Endothelial cell (in vitro differentiated cells): Measurements from ENCODE around the gene PLEKHA3. TPM values are rescaled to one million over a fixed set of nuclear protein-coding genes. Genes with fewer than 3 reads are reported as not detected.
"Not testable (repeated sequence)": the region's sequence is repeated elsewhere in the genome, so short reads cannot be mapped to it uniquely, and the experiment has no call there.

ENCODE experiments used
- DNase-seq: peaks from one replicate; pipeline ENCODE4 v3.0.0; 2021; ENCODE audit warnings: low spot score
- H3K27ac Mint-ChIP-seq: one replicate; pipeline ENCODE4 v1.8.0; 2021; ENCODE audit warnings: mixed read lengths, inconsistent platforms; ENCODE audit not compliant: unreplicated experiment
- H3K27me3 Mint-ChIP-seq: one replicate; pipeline ENCODE4 v1.8.0; 2021; ENCODE audit warnings: mild to moderate bottlenecking, moderate library complexity, mixed read lengths, inconsistent platforms; ENCODE audit not compliant: unreplicated experiment
- H3K36me3 Mint-ChIP-seq: one replicate; pipeline ENCODE4 v1.8.0; 2021; ENCODE audit warnings: mild to moderate bottlenecking, low read depth, mixed read lengths, inconsistent platforms; ENCODE audit not compliant: unreplicated experiment
- H3K4me1 Mint-ChIP-seq: one replicate; pipeline ENCODE4 v1.8.0; 2021; ENCODE audit warnings: mild to moderate bottlenecking, mixed read lengths, inconsistent platforms; ENCODE audit not compliant: unreplicated experiment
- H3K4me3 Mint-ChIP-seq: one replicate; pipeline ENCODE4 v1.8.0; 2021; ENCODE audit warnings: mild to moderate bottlenecking, mixed read lengths, inconsistent platforms; ENCODE audit not compliant: unreplicated experiment
- H3K9me3 Mint-ChIP-seq: one replicate; pipeline ENCODE4 v1.8.0; 2021; ENCODE audit warnings: mixed read lengths, inconsistent platforms; ENCODE audit not compliant: unreplicated experiment
- total RNA-seq: library from RNA; stranded (reverse); fragmentation: NEBNext Ultra II Directional; extraction: Animal tissue kit (Norgen Biotek cat#: 25700); gene quantifications from one replicate; pipeline ENCODE4 v1.2.1, GENCODE V29; 2021; ENCODE audit not compliant: unreplicated experiment
- TF ChIP-seq, protein P1 (sequence below): fragments of 200-600 bp; sonication (generic); IDR thresholded peaks from one replicate; pipeline ENCODE4 v1.5.0; 2021; ENCODE audit warnings: antibody characterized with exemption; ENCODE audit not compliant: unreplicated experiment

PLEKHA3 gene
- total RNA-seq, 1 donor from 2014 or later: 20.4 TPM

DNA sequence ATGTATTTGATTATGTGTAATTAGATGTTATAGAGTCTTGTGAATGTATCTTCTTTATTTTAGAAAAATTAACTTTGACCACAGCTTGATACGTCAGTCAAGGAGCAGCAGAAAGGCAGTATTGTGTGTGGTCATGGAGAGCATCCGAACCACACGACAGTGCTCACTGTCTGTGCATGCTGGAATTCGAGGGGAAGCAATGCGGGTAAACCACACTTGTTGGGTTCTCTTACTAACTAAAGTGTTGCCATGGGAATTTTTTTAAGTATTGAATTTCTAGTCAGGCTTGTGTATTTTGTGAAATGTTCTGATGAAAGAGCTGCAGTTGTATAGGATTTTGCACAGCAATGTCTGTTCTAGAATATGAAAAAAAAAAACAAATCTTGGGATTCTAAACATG is 24.3 kb upstream of the PLEKHA3 start:
- Mint-ChIP-seq H3K27ac (no peak overlapping the region), H3K4me1 (peaks cover 4% of the 10 kb centered on the region), H3K27me3 (peaks cover 6% of the 10 kb centered on the region), H3K4me3 (no peak overlapping the region), H3K9me3 (no peaks in the 10 kb centered on the region), H3K36me3 (peaks cover 4% of the 10 kb centered on the region)
- DNase-seq: no peak
- TF ChIP-seq, protein P1, sequence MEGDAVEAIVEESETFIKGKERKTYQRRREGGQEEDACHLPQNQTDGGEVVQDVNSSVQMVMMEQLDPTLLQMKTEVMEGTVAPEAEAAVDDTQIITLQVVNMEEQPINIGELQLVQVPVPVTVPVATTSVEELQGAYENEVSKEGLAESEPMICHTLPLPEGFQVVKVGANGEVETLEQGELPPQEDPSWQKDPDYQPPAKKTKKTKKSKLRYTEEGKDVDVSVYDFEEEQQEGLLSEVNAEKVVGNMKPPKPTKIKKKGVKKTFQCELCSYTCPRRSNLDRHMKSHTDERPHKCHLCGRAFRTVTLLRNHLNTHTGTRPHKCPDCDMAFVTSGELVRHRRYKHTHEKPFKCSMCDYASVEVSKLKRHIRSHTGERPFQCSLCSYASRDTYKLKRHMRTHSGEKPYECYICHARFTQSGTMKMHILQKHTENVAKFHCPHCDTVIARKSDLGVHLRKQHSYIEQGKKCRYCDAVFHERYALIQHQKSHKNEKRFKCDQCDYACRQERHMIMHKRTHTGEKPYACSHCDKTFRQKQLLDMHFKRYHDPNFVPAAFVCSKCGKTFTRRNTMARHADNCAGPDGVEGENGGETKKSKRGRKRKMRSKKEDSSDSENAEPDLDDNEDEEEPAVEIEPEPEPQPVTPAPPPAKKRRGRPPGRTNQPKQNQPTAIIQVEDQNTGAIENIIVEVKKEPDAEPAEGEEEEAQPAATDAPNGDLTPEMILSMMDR: no peak

DNA sequence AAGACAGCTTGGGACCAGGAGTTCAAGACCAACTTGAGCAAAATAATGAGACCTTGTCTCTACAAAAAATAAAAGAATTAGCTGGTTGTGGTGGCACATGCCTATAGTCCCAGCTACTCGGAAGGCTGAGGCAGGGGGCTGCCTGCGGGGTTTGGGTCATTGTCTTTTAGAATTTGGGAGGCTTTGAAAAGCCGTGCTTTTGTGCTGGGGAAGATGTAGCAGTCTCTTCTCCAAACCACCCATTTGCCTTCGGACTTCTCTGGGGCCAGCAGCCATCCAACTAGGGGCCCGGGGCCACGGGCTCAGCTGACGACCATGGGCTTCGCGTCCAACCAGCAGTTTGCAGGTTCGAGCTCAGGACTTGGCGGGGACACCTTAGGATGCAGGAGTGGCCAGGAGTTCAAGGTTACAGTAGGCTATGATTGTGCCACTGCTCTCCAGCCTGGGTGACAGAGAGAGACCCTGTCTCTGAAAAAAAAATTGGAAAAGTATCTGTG is 22.8 kb upstream of the PLEKHA3 start:
- Mint-ChIP-seq H3K4me1 (no peaks in the 10 kb centered on the region), H3K27me3 (peaks cover 2% of the 10 kb centered on the region), H3K27ac (no peak overlapping the region), H3K9me3 (no peaks in the 10 kb centered on the region), H3K36me3 (peaks cover 4% of the 10 kb centered on the region), H3K4me3 (no peak overlapping the region)
- no peak for DNase-seq
- TF ChIP-seq, protein P1: no peak

DNA sequence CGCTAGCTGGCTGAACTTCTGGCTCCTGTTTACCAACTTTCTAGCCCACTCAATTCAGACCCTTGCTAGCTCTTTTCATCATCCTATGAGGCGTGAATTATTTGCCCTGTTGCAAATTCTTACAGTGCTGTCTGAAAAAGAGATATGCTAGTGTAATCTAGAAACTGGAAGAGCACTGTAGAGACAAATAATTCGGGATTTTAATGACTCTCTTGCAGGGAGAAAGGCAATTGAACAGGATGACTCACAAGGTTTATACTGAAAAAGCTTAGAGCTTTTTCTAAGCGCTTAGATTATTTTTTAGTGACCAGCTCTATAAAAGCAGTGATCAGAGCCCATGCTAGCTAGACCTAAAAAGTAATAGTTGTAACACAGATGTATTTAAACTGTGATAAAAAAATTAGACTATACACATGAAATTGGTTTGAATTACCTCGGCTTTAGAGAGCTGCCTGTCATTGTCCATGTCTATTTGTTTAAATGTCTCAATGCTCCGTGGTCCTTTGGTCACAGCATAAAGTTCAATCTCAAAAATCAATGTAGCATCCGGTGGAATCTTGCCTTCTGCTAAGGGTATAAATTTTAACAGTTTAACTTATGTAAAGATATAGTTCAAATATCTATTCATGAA is 10.9 kb upstream of the PLEKHA3 start:
- Mint-ChIP-seq H3K27ac (no peak overlapping the region), H3K9me3 (no peaks in the 10 kb centered on the region), H3K4me3 (no peak overlapping the region), H3K27me3 (no peaks in the 10 kb centered on the region), H3K4me1 (no peaks in the 10 kb centered on the region), H3K36me3 (no peaks in the 10 kb centered on the region)
- no peak for DNase-seq
- TF ChIP-seq, protein P1: no peak

DNA sequence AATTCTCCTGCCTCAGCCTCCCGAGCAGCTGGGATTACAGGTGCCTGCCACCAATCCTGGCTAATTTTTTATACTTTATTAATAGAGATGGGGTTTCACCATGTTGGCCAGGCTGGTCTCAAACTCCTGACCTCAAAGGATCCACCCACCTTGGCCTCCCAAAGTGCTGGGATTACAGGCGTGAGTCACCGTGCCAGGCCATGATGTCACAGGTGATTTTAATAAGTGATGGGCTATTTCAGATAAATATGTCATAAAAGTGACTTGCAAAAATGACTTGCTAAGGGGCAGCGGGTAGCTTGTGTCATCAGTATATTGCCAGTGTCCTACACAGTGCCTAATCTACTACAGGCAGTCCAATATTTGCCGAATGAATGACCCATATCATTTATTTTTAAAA is 8.9 kb upstream of the PLEKHA3 start:
- H3K27me3 Mint-ChIP-seq, DNase-seq, H3K36me3 Mint-ChIP-seq: not testable (repeated sequence)

DNA sequence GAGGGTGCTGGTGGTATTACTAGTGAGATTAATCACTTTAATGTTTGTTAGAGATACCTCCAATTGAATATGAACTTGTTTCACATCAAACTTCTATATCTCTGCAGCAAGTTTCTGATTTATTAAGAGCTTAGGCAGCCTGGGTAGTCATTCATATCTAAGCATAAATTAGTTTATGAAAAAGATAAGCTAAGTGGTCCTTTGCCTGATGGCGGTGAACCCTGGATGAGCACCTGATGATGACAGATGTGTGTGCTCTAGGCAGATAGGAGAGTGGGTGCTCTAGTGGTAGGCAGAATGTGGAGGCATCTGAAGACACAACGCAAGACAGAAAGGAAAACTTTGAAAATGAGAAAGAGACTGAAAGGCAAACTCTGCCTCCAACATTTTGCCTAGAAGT is 6.9 kb upstream of the PLEKHA3 start:
- H3K36me3 Mint-ChIP-seq: no peaks in the 10 kb centered on the region
- no peak overlapping the region for H3K27ac Mint-ChIP-seq
- DNase-seq: no peak
- H3K4me1 Mint-ChIP-seq: no peaks in the 10 kb centered on the region
- H3K27me3 Mint-ChIP-seq: no peaks in the 10 kb centered on the region
- no peak overlapping the region for H3K4me3 Mint-ChIP-seq
- H3K9me3 Mint-ChIP-seq: no peaks in the 10 kb centered on the region
- TF ChIP-seq, protein P1: no peak

More for the DNA sequence above, 8.9 kb upstream of the PLEKHA3 start:
- H3K27ac Mint-ChIP-seq, H3K4me1 Mint-ChIP-seq, H3K4me3 Mint-ChIP-seq, H3K9me3 Mint-ChIP-seq: not testable (repeated sequence)
